AG04450 (cell line): ENCODE results near the gene PTBP1. TPM values are rescaled to one million over a fixed set of nuclear protein-coding genes. Genes with fewer than 3 reads are reported as not detected.

ENCODE experiments used
- CTCF ChIA-PET: fragments of 300-600, 350-600 bp; formaldehyde crosslinking; extraction: SDS; loops from one replicate; lab custom pipeline; 2022; ENCODE audit warnings: antibody characterized with exemption, inconsistent platforms; lab: Charles Lee
- POLR2A ChIA-PET: fragments of 350-600 bp; formaldehyde crosslinking; extraction: SDS; loops from one replicate; lab custom pipeline; 2021; ENCODE audit warnings: antibody characterized with exemption, inconsistent platforms; lab: Yijun Ruan, JAX
- DNase-seq: peaks from one replicate; pipeline ENCODE4 v3.0.0-alpha.2; 2011; ENCODE audit warnings: low read depth, low spot score
- H3K27ac ChIP-seq: one replicate; pipeline ENCODE4 v1.5.1; 2012; ENCODE audit warnings: low read depth, low read length, control low read depth
- H3K27me3 ChIP-seq: one replicate; pipeline ENCODE4 v1.6.0; 2012; ENCODE audit warnings: low read length; ENCODE audit not compliant: control insufficient read depth, insufficient read depth
- H3K4me3 ChIP-seq: 2 replicates; pipeline ENCODE4 v1.5.1; 2011; ENCODE audit warnings: mild to moderate bottlenecking, low read depth, low read length, control low read depth
- H3K9me3 ChIP-seq: 2 replicates; pipeline ENCODE4 v1.5.1; 2012; ENCODE audit warnings: low read length; ENCODE audit not compliant: control insufficient read depth, insufficient read depth
- polyA plus RNA-seq: library from polyadenylated mRNA; depleted of rRNA; stranded (reverse); fragments of >200 nt; gene quantifications from 2 replicates; pipeline ENCODE4 v1.2.3, GENCODE V29; 2011
- TF ChIP-seq, protein P1 (sequence below): IDR thresholded peaks from 2 replicates; pipeline ENCODE4 v1.5.1; 2011; ENCODE audit warnings: low read depth, low read length, control low read depth, inconsistent platforms

The PTBP1 gene
- polyA plus RNA-seq, 1 experiment: 141 TPM

DNA sequence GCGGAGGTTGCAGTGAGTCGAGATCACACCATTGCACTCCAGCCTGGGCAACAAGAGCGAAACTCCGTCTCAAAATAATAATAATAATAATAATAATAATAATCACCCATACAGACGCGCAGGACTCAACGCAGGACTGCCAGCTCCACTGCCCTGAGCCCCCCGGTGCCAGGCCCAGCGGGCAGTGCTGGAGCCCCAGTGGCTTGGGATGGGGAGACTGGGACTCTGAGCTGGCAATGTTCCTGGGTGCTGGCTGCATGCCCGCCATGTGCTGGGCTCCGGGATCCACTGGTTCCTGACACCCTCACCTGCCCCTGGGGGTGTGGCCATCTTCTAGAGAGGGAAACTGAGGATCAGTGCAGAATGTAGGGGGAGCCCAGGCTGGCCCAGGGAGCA lies 30.1 kb downstream of the PTBP1 start:
- CTCF ChIA-PET: no interaction called here
- peaks cover 5% of the 10 kb centered on the region; the same call in 1 of the 2 replicates for H3K9me3 ChIP-seq
- no peak overlapping the region for H3K27ac ChIP-seq
- POLR2A ChIA-PET: interaction anchor here (0.7 kb wide), 1 partner anchor 18 kb away, joined by 3 read pairs; no protein-coding TSS in a partner anchor
- DNase-seq: no peak
- no peaks in the 10 kb centered on the region for H3K27me3 ChIP-seq
- no peak overlapping the region for H3K4me3 ChIP-seq
- TF ChIP-seq, protein P1, sequence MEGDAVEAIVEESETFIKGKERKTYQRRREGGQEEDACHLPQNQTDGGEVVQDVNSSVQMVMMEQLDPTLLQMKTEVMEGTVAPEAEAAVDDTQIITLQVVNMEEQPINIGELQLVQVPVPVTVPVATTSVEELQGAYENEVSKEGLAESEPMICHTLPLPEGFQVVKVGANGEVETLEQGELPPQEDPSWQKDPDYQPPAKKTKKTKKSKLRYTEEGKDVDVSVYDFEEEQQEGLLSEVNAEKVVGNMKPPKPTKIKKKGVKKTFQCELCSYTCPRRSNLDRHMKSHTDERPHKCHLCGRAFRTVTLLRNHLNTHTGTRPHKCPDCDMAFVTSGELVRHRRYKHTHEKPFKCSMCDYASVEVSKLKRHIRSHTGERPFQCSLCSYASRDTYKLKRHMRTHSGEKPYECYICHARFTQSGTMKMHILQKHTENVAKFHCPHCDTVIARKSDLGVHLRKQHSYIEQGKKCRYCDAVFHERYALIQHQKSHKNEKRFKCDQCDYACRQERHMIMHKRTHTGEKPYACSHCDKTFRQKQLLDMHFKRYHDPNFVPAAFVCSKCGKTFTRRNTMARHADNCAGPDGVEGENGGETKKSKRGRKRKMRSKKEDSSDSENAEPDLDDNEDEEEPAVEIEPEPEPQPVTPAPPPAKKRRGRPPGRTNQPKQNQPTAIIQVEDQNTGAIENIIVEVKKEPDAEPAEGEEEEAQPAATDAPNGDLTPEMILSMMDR: no peak

DNA sequence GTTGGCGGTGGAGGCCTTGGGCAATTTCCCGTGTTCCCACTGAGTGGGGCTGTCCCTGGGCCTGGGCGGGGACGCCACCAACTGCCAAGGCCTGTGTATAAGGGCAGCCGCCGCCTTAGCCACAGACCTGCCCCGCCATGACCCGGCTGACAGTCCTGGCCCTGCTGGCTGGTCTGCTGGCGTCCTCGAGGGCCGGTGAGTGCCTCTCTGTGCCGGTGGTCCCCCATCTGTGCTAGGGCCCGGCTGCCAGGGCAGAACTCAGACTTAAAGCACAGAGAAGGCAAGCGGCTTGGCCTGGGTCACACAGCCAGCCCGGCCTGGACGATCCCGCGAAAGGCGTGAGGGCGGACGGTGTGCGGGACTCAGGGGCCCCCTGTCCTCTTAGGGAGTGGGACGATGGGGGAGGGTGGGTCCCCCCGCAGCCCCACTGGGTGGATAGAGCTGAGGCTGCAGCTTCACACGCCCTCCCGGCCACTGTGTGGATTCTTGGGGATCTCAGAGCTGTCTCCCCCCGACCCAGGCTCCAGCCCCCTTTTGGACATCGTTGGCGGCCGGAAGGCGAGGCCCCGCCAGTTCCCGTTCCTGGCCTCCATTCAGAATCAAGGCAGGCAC lies 30.6 kb downstream of the PTBP1 start, which contains the start of gene AZU1:
Gene AZU1 (plus strand): TSS at position 128 of the 612 bp plus-strand sequence. CDS start 10 bp downstream, at position 138.
- DNase-seq: no peak
- Histone ChIP-seq H3K9me3 (peaks cover 5% of the 10 kb centered on the region; the same call in 1 of the 2 replicates), H3K27me3 (no peaks in the 10 kb centered on the region), H3K27ac (no peak within 1 kb of the TSS), H3K4me3 (no peak within 1 kb of the TSS)
- ChIA-PET CTCF (no interaction called here), POLR2A (no interaction called here)
- TF ChIP-seq, protein P1: no peak

DNA sequence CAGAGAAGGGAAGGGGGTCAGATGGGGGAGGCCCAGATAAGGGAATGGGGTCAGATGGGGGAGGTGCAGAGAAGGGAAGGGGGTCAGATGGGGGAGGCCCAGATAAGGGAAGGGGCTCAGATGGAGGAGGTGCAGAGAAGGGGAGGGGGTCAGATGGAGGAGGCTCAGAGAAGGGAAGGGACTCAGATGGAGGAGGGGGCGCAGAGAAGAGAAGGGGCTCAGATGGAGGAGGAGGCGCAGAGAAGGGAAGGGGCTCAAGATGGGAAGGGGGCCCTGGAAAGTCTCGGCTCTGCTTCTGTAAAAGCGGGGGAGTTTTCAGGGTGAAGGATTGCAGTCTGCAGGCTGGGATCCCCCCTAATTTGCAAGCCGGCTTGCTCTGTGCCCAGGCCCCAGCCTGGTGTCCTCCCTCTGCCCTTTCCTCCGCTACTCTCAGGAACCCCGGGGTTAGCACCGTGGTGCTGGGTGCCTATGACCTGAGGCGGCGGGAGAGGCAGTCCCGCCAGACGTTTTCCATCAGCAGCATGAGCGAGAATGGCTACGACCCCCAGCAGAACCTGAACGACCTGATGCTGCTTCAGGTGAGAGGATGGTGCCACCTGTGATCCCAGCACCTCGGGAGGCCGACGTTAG lies 32.0 kb downstream of the PTBP1 start:
- POLR2A ChIA-PET: no interaction called here
- DNase-seq: no peak
- Histone ChIP-seq H3K27ac (no peak overlapping the region), H3K4me3 (no peak overlapping the region), H3K27me3 (no peaks in the 10 kb centered on the region), H3K9me3 (peaks cover 5% of the 10 kb centered on the region; the same call in 1 of the 2 replicates)
- CTCF ChIA-PET: no interaction called here
- TF ChIP-seq, protein P1: no peak

DNA sequence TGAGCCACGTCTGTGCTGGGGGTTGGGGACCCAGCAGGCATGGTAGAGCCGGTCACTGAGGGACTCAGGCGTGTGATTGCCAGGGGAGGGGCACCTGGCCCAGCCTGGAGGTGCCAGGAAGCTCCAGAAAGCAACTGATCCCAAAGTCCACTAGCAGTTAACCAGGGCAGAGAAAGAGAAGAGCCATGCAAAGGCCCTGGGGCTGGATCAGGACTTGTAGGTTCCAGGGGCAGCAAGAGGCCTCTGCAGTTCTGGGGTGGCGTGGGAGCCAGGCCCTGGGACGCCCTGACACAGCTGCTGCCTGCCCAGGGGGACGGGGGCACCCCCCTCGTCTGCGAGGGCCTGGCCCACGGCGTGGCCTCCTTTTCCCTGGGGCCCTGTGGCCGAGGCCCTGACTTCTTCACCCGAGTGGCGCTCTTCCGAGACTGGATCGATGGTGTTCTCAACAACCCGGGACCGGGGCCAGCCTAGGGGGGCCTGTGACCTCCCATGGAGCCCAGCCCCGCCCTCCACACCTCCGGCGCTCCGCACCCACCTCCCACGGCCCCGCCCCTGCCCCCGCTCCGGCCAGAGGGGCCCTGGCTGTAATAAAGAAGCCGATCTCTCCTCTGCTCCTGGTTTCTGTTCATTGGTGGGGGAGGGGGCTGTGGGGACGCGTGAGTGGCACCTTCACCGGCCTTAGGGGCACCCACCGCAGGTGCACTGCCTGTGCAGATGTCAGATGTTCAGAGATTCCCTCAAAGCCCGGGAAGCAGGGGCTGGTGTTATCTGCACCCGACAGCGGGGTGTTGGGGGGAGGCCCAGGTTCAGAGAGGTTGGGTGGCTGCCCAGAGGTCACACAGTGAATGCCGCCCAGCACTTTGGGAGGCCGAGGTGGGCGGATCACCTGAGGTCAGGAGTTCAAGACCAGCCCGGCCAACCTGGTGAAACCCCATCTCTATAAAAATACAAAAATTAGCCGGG lies 34.4 kb downstream of the PTBP1 start:
- ChIA-PET CTCF (no interaction called here), POLR2A (interaction anchor here (0.6 to 0.8 kb wide), 3 partner anchors 12 to 72 kb away, joined by 3 to 5 read pairs (median 3); no protein-coding TSS in a partner anchor)
- Histone ChIP-seq H3K27me3 (peaks cover 10% of the 10 kb centered on the region), H3K9me3 (no peaks in the 10 kb centered on the region; the same call in 1 of the 2 replicates), H3K27ac (no peak overlapping the region), H3K4me3 (no peak overlapping the region)
- TF ChIP-seq, protein P1: no peak
- DNase-seq: no peak
